ENCODE results near the gene MICB. TPM values are rescaled to one million over a fixed set of nuclear protein-coding genes. Genes with fewer than 3 reads are reported as not detected.

The MICB gene
- total RNA-seq, 6 experiments from 2014 or later: 0.48 to 2.0 (median 1.2) TPM

DNA sequence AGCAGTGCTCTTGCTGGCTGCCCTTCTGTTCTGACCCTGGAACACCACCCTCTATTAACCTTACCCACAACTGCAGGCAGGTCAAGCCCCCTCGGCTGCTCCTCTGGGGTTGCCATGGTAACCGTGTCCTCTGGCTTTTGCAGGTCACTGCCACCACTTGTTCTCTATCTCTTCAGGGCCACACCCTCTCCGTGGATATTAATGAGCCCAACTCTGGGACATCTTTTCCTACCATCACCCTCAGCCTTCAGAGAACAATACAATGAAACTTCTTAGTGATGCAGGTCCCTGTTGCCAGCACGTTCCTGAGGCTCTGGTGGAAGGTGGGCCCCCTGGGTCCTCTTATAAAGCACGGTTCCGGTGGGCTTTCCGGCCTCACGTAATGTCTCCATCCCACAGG lies 30.8 kb upstream of the MICB start:
- Histone ChIP-seq H3K27ac (no peak overlapping the region), H3K4me3 (no peak overlapping the region), H3K9me3 (no peaks in the 10 kb centered on the region), H3K4me1 (peaks cover 0 to 8% (median 0%) of the 10 kb centered on the region in 4 donors), H3K36me3 (no peaks in the 10 kb centered on the region), H3K27me3 (no peaks in the 10 kb centered on the region)
- ATAC-seq: no peak
- no peak for TF ChIP-seq POLR2A (IDR thresholded peaks at IDR 0.05)
- TF ChIP-seq CTCF (IDR thresholded peaks at IDR 0.05): no peak
- DNase-seq: no peak
- intact Hi-C loops (cut with DNase I): no loop called here
- 37% methylated on average over 2 of the region's 8 CpGs for WGBS (ENCODE audit: insufficient coverage, low coverage, low lambda C conversion rate, missing lambda C conversion rate)

DNA sequence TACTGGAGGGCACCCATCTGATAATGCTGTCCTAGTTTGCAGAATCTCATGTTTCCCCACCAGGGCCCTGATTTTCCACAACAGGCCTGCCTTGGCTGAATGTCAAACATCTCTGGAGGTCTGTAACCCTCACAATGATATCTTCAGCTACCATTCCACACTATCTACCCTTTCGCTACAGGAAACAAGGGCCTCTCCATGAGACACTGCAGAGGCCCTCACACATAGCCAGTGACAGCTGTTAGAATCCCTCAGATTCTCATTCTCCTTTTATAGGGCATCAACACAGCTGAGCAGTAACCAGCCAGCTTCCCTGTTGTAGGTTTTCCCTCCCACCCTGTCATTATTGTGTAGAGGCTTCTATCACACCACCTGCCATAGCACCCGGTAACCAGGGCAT lies 29.6 kb upstream of the MICB start:
- WGBS (ENCODE audit: insufficient coverage, low coverage, low lambda C conversion rate, missing lambda C conversion rate): 86% methylated on average over 1 of the region's 2 CpGs
- ATAC-seq (no peak), DNase-seq (no peak)
- no peaks in the 10 kb centered on the region for H3K36me3 ChIP-seq
- no peaks in the 10 kb centered on the region for H3K9me3 ChIP-seq
- no peak overlapping the region for H3K27ac ChIP-seq
- no peaks in the 10 kb centered on the region for H3K27me3 ChIP-seq
- peaks cover 0 to 6% (median 0%) of the 10 kb centered on the region in 4 donors for H3K4me1 ChIP-seq
- TF ChIP-seq POLR2A (IDR thresholded peaks at IDR 0.05) (no peak), CTCF (IDR thresholded peaks at IDR 0.05) (no peak)
- no peak overlapping the region for H3K4me3 ChIP-seq
- intact Hi-C loops (cut with DNase I): no loop called here

- Histone ChIP-seq H3K27me3 (no peaks in the 10 kb centered on the region), H3K27ac (no peak overlapping the region), H3K4me3 (no peak overlapping the region), H3K36me3 (no peaks in the 10 kb centered on the region), H3K9me3 (no peaks in the 10 kb centered on the region), H3K4me1 (no peaks in the 10 kb centered on the region)
- 79% methylated on average over 2 of the region's 2 CpGs for WGBS (ENCODE audit: insufficient coverage, low coverage, low lambda C conversion rate, missing lambda C conversion rate)
- intact Hi-C loops (cut with DNase I): no loop called here
- TF ChIP-seq POLR2A (IDR thresholded peaks at IDR 0.05) (no peak), CTCF (IDR thresholded peaks at IDR 0.05) (no peak)
- ATAC-seq (no peak), DNase-seq (no peak)
Observed at GRCh38 chr6:31470801-31471200, 27.1 kb upstream of the MICB start.

DNA sequence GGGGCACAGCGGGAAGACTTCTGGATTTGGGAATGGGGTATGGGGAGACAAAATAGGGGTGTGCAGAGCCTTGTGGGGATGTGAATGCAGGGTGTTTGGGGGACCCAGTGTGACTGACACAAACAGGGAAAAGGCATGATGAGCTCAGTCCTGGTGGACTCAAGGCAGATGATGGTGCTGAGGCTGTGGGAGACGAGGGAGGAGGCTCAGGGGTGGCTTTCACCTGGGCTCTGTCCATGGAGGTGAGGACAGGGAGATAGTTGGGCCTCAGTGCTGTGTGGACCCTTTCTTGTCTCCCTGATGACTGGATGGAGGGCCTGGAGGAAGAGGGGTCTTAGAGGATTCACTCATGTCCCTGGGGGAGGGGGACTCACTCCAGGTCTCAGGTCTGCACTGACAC lies 26.2 kb upstream of the MICB start:
- no peak for DNase-seq
- WGBS (ENCODE audit: insufficient coverage, low coverage, low lambda C conversion rate, missing lambda C conversion rate): 71% methylated on average over 1 of the region's 2 CpGs
- Histone ChIP-seq H3K27me3 (no peaks in the 10 kb centered on the region), H3K36me3 (no peaks in the 10 kb centered on the region), H3K9me3 (no peaks in the 10 kb centered on the region), H3K4me3 (no peak overlapping the region), H3K4me1 (no peaks in the 10 kb centered on the region), H3K27ac (no peak overlapping the region)
- ATAC-seq: no peak
- TF ChIP-seq CTCF (IDR thresholded peaks at IDR 0.05) (no peak), POLR2A (IDR thresholded peaks at IDR 0.05) (no peak)
- intact Hi-C loops (cut with DNase I): no loop called here

GRCh38 chr6:31472259-31472658 lies 25.7 kb upstream of the MICB start:
- TF ChIP-seq CTCF (IDR thresholded peaks at IDR 0.05) (no peak), POLR2A (IDR thresholded peaks at IDR 0.05) (no peak)
- H3K9me3 ChIP-seq: no peaks in the 10 kb centered on the region
- H3K4me3 ChIP-seq: no peak overlapping the region
- intact Hi-C loops (cut with DNase I): no loop called here
- H3K4me1 ChIP-seq: no peaks in the 10 kb centered on the region
- no peak overlapping the region for H3K27ac ChIP-seq
- ATAC-seq (no peak), DNase-seq (no peak)
- no peaks in the 10 kb centered on the region for H3K36me3 ChIP-seq
- H3K27me3 ChIP-seq: no peaks in the 10 kb centered on the region
- WGBS (ENCODE audit: insufficient coverage, low coverage, low lambda C conversion rate, missing lambda C conversion rate): 100% methylated on average over 1 of the region's 2 CpGs
